Spleen (tissue), 11 donors: ENCODE results near the gene CRB3. TPM values are rescaled to one million over a fixed set of nuclear protein-coding genes. Genes with fewer than 3 reads are reported as not detected.

Experiments
- DNase-seq: peaks from one replicate; pipeline ENCODE4 v3.0.0-alpha.2; 2020
- H3K27ac ChIP-seq, 8 donors: fragments of 200-600 bp; sonication (generic) in 7 of 8; 1 replicate in 4 of 8; 2 replicates in 4 of 8; pipeline versions ENCODE4 v1.5.0 to v1.8.0; 2016 to 2021; ENCODE audit warnings: inconsistent platforms in 4 of 8, mild to moderate bottlenecking in 4 of 8, moderate library complexity in 1 of 8
- H3K27me3 ChIP-seq, 7 donors: fragments of 200-600 bp; sonication (generic) in 6 of 7; replicated peaks in 1 of 7; 1 replicate in 4 of 7; 2 replicates in 3 of 7; pipeline versions ENCODE4 v1.5.0 to v1.8.0; 2016 to 2021; ENCODE audit warnings: inconsistent platforms in 3 of 7, mild to moderate bottlenecking in 1 of 7
- H3K36me3 ChIP-seq, 6 donors: fragments of 200-600 bp; sonication (generic) in 5 of 6; 1 replicate in 4 of 6; 2 replicates in 2 of 6; pipeline versions ENCODE4 v1.5.0 to v1.8.0; 2016 to 2021; ENCODE audit warnings: inconsistent platforms in 2 of 6
- H3K4me1 ChIP-seq, 6 donors: fragments of 200-600 bp; sonication (generic) in 5 of 6; 1 replicate in 3 of 6; 2 replicates in 3 of 6; pipeline versions ENCODE4 v1.5.0 to v1.8.0; 2016 to 2021; ENCODE audit warnings: inconsistent platforms in 3 of 6
- H3K4me3 ChIP-seq, 8 donors: fragments of 200-600 bp; sonication (generic) in 7 of 8; 1 replicate in 4 of 8; 2 replicates in 4 of 8; pipeline versions ENCODE4 v1.5.0 to v1.8.0; 2016 to 2021; ENCODE audit warnings: inconsistent platforms in 4 of 8, mild to moderate bottlenecking in 4 of 8, moderate library complexity in 2 of 8
- H3K9me3 ChIP-seq, 8 donors: fragments of 200-600 bp; sonication (generic) in 7 of 8; 1 replicate in 4 of 8; 2 replicates in 4 of 8; pipeline versions ENCODE4 v1.5.0 to v1.8.0; 2016 to 2021; ENCODE audit warnings: inconsistent platforms in 4 of 8
- POLR2A ChIP-seq, 3 donors: fragments of 450-650 bp; IDR thresholded peaks; one replicate each; pipeline ENCODE4 v1.5.1; 2017; ENCODE audit warnings: antibody characterized with exemption in 3 of 3, mild to moderate bottlenecking in 1 of 3
- POLR2AphosphoS5 ChIP-seq, 3 donors: sonication (generic); formaldehyde crosslinking; IDR thresholded peaks; one replicate each; pipeline ENCODE4 v1.5.1; 2017; ENCODE audit warnings: antibody characterized with exemption in 3 of 3
- WGBS, 5 donors: extraction: QIAGEN DNeasy Blood & Tissue Kit in 3 of 5; methylation state at CpG; one replicate each; pipeline versions ENCODE4 v1.1.5 to v1.1.7; 2013 to 2018; 5-methylcytosine and 5-hydroxymethylcytosine counted together
- intact Hi-C: fragments of 100-400 bp; cut with DNase I; formaldehyde crosslinking; loops from one replicate; pipeline ENCODE4 v1.15.0; 2023; ENCODE audit warnings: low total_unique reads
- polyA plus RNA-seq, 3 donors: library from polyadenylated mRNA; stranded (reverse); fragments of 200-250 nt; gene quantifications; one replicate each; pipeline ENCODE4 v1.2.1, GENCODE V29; 2013
- total RNA-seq, 7 donors: library from RNA; depleted of rRNA in 3 of 7; stranded (reverse); fragments of >200 nt in 3 of 7; fragmentation: NEBNext Ultra II Directional in 4 of 7; extraction: Animal tissue kit (Norgen Biotek cat#: 25700) in 4 of 7; gene quantifications; one replicate each; pipeline versions ENCODE4 v1.1.0 to v1.2.1, GENCODE V29; 2016 to 2021
- TF ChIP-seq, protein P1 (sequence below), 11 experiments: fragments of 200-600 bp in 7 of 11; fragments of 450-650 bp in 4 of 11; sonication (generic) in 4 of 11; IDR thresholded peaks in 8 of 11; conservative IDR thresholded peaks in 3 of 11; 1 replicate in 7 of 11; 2 replicates in 4 of 11; pipeline versions ENCODE4 v1.4.0 to v1.8.0; 2016 to 2021; ENCODE audit warnings: antibody characterized with exemption in 11 of 11, inconsistent platforms in 4 of 11, mild to moderate bottlenecking in 1 of 11
- donor health status: healthy with polysubstance abuse.
- donor health status: DM: no; HTN: no; CAD: no; lungs with moderate emphysema.
- donor health status: DM: no; HTN: no; CAD: no.
- donor health status: Bipolar disorder and iron deficiency.
- donor health status: healthy.
- donor health status: DM: no; HTN: no; CAD: no.
- donor health status: DM: yes; HTN: yes; CAD: no.

CRB3 gene
- total and polyA plus RNA-seq, 10 donors = 1.0 to 2.0 (median 1.2) TPM; not detected in 2

- no peak for DNase-seq
- H3K4me1 ChIP-seq = peaks cover 12 to 57% (median 34%) of the 10 kb centered on the region in 6 donors
- peaks cover 0 to 60% (median 52%) of the 10 kb centered on the region in 6 donors for H3K36me3 ChIP-seq
- no peak overlapping the region for H3K4me3 ChIP-seq
- intact Hi-C loops = no loop called here
- no peak overlapping the region for H3K27ac ChIP-seq
- H3K9me3 ChIP-seq = no peaks in the 10 kb centered on the region
- 85 to 90% (median 88%) methylated on average over 14 to 20 of the region's 20 CpGs for WGBS, 5 donors
- no peaks in the 10 kb centered on the region for H3K27me3 ChIP-seq
- TF ChIP-seq POLR2A (IDR thresholded peaks at IDR 0.05) (no peak), POLR2AphosphoS5 (IDR thresholded peaks at IDR 0.05) (no peak)
- TF ChIP-seq, protein P1, sequence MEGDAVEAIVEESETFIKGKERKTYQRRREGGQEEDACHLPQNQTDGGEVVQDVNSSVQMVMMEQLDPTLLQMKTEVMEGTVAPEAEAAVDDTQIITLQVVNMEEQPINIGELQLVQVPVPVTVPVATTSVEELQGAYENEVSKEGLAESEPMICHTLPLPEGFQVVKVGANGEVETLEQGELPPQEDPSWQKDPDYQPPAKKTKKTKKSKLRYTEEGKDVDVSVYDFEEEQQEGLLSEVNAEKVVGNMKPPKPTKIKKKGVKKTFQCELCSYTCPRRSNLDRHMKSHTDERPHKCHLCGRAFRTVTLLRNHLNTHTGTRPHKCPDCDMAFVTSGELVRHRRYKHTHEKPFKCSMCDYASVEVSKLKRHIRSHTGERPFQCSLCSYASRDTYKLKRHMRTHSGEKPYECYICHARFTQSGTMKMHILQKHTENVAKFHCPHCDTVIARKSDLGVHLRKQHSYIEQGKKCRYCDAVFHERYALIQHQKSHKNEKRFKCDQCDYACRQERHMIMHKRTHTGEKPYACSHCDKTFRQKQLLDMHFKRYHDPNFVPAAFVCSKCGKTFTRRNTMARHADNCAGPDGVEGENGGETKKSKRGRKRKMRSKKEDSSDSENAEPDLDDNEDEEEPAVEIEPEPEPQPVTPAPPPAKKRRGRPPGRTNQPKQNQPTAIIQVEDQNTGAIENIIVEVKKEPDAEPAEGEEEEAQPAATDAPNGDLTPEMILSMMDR (IDR thresholded peaks at IDR 0.05 in 8 of 11, conservative IDR thresholded peaks at IDR 0.05 in 3 of 11) = no peak
These were observed 42.7 kb upstream of the CRB3 start for GRCh38 chr19:6421075-6422014.

DNA sequence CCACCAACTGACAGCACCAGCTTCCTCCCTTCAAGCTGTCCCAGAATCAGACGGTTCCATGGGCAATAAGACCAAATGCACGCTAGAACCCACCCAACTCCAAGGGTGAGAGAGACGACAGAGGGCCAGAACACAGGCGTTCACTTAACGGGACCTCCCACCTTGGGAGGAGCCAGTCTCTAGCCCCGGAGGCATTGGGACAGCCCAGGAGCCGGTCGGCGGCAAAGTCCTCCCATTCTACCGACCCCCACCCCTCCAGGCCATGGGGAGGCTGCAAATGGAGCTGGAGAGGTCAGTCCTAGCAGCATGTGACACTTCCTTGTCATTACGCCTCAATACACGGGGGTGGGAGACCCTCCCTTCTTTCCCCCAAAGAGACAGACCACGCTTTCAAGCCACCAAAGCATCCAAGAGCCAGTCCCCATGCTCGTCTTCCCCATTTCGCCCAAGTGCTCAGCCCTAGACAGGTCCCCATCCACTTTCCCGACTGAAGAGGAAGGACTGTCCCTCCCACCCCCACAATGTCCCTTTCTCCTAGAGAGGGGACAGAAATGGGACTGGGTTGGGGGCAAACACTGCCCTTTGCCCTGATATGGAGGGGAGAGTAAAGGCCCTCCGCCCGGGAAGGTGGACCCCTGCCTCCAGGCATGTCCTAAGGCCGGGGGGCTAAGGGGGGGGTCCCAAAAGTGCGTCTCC is 40.4 kb upstream of the CRB3 start:
- DNase-seq = peak; percentile 83
- no peaks in the 10 kb centered on the region for H3K27me3 ChIP-seq
- WGBS, 5 donors = 0 to 3% (median 1%) methylated on average over 11 to 20 of the region's 20 CpGs
- intact Hi-C loops = no loop called here
- no peaks in the 10 kb centered on the region for H3K9me3 ChIP-seq
- peaks cover 0 to 37% (median 29%) of the 10 kb centered on the region in 6 donors for H3K36me3 ChIP-seq
- peak overlapping the region in 7 of 8 donors; percentile 22 to 91 (median 88) for H3K27ac ChIP-seq
- H3K4me1 ChIP-seq = peaks cover 12 to 58% (median 34%) of the 10 kb centered on the region in 6 donors
- H3K4me3 ChIP-seq = peak overlapping the region; percentile 52 to 91 (median 70)
- TF ChIP-seq POLR2AphosphoS5 (IDR thresholded peaks at IDR 0.05) (no peak), POLR2A (IDR thresholded peaks at IDR 0.05) (no peak)
- TF ChIP-seq, protein P1 (IDR thresholded peaks at IDR 0.05 in 8 of 11, conservative IDR thresholded peaks at IDR 0.05 in 3 of 11) = no peak

DNA sequence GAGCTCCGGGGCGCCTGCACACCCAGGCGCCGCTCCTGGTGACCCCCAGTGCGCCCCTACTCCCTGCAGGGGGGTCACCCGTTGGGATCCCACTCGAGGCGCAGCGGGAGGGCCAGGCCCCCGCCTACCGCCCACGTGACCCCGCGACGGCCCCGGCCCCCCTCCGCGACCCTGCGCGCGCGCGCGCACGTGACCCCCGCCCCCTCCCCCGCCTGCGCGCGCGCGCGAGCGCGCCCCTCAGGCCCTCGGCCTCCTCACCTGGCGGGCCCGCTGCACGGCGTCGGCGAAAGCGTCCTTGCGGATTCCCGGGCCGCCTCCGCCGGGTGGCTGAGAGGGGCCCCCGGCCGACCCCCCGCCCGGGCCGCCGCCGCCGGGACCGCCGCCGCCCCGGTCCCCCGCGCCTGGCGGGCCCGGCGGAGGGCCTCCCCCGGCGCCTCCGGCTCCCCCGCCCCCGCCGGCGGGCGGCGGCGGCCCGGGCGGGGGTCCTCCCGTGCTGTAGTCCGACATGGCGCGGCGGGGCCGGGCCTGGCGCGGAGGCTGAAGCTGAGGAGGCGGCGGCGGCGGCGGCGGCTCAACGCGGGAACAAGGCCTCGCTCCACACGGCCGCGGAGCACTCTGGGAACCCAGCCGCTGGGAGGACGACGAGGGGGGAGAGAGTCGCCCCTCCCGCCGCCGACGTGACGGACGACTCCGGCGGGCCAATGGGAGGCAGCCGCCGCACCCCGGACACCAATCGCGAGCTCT is 39.7 kb upstream of the CRB3 start, which contains the start of gene KHSRP:
KHSRP (minus strand) TSS at position 617 of the 744 bp plus-strand sequence; CDS start at position 507, 110 bp downstream.
- Histone ChIP-seq H3K36me3 (peaks cover 0 to 30% (median 22%) of the 10 kb centered on the region in 6 donors), H3K9me3 (no peaks in the 10 kb centered on the region), H3K27ac (peak within 1 kb of the TSS; percentile 70 to 91 (median 88)), H3K27me3 (no peaks in the 10 kb centered on the region), H3K4me1 (peaks cover 12 to 58% (median 34%) of the 10 kb centered on the region in 6 donors), H3K4me3 (peak within 1 kb of the TSS; percentile 52 to 91 (median 70))
- DNase-seq = no peak
- 0 to 1% (median 1%) methylated on average over 17 to 114 of the region's 114 CpGs for WGBS, 5 donors
- TF ChIP-seq POLR2A (IDR thresholded peaks at IDR 0.05) = peak in 1 of 3 donors; percentile 76
- TF ChIP-seq POLR2AphosphoS5 (IDR thresholded peaks at IDR 0.05) = peak; percentile 93 to 95 (median 93)
- TF ChIP-seq, protein P1 (IDR thresholded peaks at IDR 0.05 in 8 of 11, conservative IDR thresholded peaks at IDR 0.05 in 3 of 11) = no peak
- intact Hi-C loops = no loop called here
